DMS53 treated with DMSO at 0.1 percent for 48 hours (cell line): Measurements from ENCODE around the gene PSMG1.
"Not testable (repeated sequence)": the region's sequence is repeated elsewhere in the genome, so short reads cannot be mapped to it uniquely, and the experiment has no call there.

ENCODE experiments used
- DNase-seq: peaks from one replicate; lab custom pipeline; 2025; ENCODE audit not compliant: unreplicated experiment; lab: John Stamatoyannopoulos, UW

Gene PSMG1

GRCh38 chr21:39157241-39157640 is 26.0 kb downstream of the PSMG1 start:
- not testable (repeated sequence) for DNase-seq

GRCh38 chr21:39156024-39156423 is 27.2 kb downstream of the PSMG1 start:
- DNase-seq, result no peak

- DNase-seq, result no peak
Measured at GRCh38 chr21:39155578-39155977, 27.7 kb downstream of the PSMG1 start.

DNA sequence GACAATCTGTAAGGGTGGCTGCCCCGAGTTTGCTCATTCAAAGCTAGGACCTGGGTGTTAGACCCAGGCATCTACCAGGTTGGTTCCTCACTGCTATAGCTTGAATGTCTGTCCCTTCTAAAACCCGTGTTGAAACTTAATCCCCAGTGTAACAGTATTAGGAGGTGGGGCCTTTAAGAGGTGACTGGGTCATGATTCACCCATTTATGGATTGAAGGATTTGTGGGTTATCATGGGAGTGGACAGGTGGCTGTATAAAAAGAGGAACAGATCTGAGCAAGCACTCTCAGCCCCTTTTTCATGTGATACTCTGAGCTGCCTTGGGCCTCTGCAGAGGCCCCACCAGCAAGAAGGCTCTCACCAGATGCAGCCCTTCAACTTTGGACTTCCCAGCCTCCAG is 29.4 kb downstream of the PSMG1 start:
- no peak for DNase-seq

- peak; percentile 16 for DNase-seq
Measured at GRCh38 chr21:39153373-39153772, 29.9 kb downstream of the PSMG1 start.

DNA sequence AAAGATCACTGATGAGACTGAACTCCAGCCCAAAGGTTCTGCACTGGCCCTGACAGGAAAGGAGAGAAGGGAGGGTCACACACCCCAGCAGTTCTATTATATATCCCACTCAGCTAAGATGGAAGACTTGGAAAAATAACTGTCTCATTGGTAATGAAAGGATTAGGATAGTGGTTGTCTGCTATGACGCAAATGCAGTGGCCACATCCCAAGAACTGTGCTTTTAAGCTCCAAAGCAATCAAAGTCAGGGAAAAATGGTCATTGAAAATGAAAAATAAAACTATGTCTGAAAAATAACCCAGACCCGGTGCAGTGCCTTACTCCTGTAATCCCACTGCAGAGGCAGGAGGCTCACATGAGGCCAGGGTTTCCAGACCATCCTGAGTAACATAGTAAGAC is 31.0 kb downstream of the PSMG1 start:
- DNase-seq, result no peak

DNA sequence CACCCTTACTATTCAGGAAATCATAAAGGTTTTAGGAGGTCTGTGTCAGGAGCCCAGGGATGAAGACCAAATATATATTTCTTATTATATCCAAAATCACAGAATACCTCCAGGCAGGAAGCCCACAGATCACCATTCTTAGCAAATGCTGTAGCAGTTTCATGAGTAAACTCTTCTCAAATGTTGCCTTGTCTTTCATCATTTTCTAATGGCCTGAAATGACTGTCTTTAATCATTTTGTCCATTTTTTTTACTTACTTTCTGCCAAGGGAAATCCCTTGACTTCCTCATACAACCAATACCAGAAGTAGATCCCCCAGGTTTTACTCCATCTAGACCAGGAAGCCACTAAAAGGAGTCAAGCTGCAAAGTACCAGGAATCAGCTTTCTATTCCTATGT is 32.4 kb downstream of the PSMG1 start:
- DNase-seq, result no peak

GRCh38 chr21:39150316-39150715 is 32.9 kb downstream of the PSMG1 start:
- DNase-seq, result no peak

- no peak for DNase-seq
Measured at GRCh38 chr21:39149882-39150281, 33.4 kb downstream of the PSMG1 start.

DNA sequence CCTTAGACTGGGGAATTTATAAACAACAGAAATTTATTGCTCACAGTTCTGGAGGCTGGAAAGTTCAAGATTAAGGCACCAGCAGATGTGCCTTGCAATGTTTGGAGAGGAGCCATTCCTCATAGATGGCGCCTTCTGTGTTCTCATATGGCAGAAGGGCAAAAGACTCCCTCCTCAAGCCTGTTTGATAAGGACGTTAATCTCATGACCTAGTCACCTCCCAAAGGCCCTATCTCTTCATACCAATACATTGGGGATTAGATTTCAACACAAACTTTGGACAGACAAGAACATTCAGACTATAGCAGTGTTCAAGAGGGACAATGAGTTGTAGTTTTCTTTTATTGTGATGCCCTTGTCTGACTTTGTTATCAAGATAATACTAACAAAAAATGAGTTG is 34.3 kb downstream of the PSMG1 start:
- DNase-seq, result no peak

DNA sequence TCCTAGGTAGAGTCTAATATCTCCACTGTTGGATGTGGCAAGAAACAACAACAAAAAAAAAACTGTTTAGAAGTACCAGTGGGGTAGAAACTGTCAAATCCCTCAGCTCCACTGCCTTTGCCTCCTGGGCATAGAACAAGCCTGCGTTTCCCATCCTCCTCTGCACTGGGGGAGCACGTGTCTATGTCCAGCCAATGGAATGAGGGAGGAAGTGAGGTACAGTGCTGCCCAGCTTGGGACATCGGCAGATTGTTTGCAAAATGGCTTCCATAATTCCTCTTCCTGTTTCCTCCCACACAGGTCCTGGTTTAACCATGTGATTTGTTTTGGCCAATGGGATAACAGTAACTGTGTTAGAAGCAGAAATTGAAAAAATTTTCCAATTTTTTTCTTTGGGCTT is 39.1 kb downstream of the PSMG1 start:
- DNase-seq, result no peak

- DNase-seq, result no peak
Measured at GRCh38 chr21:39142972-39143371, 40.3 kb downstream of the PSMG1 start.

GRCh38 chr21:39141502-39141901 is 41.7 kb downstream of the PSMG1 start:
- DNase-seq, result peak; percentile 72

- no peak for DNase-seq
Measured at GRCh38 chr21:39137248-39138178, 45.7 kb downstream of the PSMG1 start.

- no peak for DNase-seq
Measured at GRCh38 chr21:39136711-39137110, 46.5 kb downstream of the PSMG1 start.

- peak; percentile 3 for DNase-seq
Measured at GRCh38 chr21:39136138-39136537, 47.1 kb downstream of the PSMG1 start.

GRCh38 chr21:39134288-39134810 is 48.9 kb downstream of the PSMG1 start:
- no peak for DNase-seq

GRCh38 chr21:39132248-39132647 is 51.0 kb downstream of the PSMG1 start:
- no peak for DNase-seq

GRCh38 chr21:39131791-39132190 is 51.5 kb downstream of the PSMG1 start:
- no peak for DNase-seq

GRCh38 chr21:39127506-39127905 is 55.7 kb downstream of the PSMG1 start:
- DNase-seq, result no peak

DNA sequence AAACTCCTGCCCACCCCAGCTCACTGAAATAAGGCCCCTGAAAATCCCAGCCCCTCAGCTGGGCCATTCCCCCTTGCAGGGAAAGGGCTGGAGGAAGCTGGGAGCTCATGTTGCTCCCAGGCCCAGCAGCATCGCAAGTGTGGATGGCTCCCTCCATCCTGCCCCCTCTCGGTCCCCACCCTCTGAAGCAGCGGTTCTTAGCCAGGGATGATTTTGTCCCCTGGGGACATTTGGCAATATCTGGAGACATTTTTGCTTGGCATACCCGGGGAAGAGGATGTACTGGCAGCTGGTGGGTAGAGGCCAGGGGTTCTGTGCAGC is 56.8 kb downstream of the PSMG1 start:
- DNase-seq, result no peak

- peak; percentile 71 for DNase-seq
Measured at GRCh38 chr21:39125752-39126485, 57.3 kb downstream of the PSMG1 start.
